ENCODE data around the gene IL18RAP. TPM values are rescaled to one million over a fixed set of nuclear protein-coding genes. Genes with fewer than 3 reads are reported as not detected.

The IL18RAP gene
- polyA plus RNA-seq, 1 donor, result 1.0 TPM

DNA sequence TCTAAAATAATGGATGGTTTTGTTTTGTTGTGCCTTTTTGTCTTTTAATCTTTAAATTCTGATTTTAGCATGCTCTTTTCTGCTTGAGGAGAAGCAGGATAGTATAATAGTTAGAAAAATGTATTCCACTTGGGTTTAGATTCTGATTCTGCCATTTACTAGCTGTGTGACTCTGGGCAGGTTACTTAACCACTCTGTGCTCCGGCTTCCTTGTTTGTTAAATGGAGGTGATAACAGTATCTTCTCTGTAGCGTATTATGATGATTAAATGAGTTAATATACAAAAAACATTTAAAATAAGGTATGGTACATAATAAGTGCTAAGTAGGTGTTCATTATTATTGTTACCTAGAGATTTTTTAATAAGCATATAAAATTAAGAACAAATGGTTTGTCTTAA lies 26.9 kb upstream of the IL18RAP start:
- Histone ChIP-seq H3K4me3 (ENCODE audit: low read length) (no peak overlapping the region), H3K9me3 (ENCODE audit: control insufficient read depth, low read depth, low read length) (no peaks in the 10 kb centered on the region)
- no CpG with 5 or more reads among the region's 2 CpGs for WGBS (ENCODE audit: insufficient coverage, low lambda C conversion rate)

DNA sequence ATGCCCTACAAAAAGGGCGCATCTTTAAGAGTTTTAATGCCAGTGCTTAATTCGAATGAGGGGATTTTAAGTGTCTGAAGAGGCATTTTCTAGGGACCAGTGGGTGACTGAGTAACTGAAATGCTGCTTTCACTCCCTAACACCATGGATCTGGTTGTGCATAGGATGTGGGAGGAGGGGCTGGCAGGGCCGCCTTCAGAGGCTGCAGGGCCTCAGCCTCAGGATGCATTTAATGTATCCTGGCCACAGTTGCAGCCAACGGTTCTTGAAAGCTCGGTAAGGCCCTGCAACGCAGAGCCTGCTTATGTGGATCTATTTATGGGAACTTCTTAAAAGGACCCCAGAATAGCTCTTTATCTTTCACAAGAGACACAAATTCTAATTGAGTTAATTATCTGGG lies 25.8 kb upstream of the IL18RAP start:
- H3K36me3 ChIP-seq (ENCODE audit: control insufficient read depth, insufficient read depth, low read length), result no peaks in the 10 kb centered on the region
- no peaks in the 10 kb centered on the region for H3K9me3 ChIP-seq (ENCODE audit: control insufficient read depth, low read depth, low read length)
- no peak overlapping the region for H3K4me3 ChIP-seq (ENCODE audit: low read length)
- no peaks in the 10 kb centered on the region for H3K4me1 ChIP-seq (ENCODE audit: control insufficient read depth, insufficient read depth, low read length)
- no peaks in the 10 kb centered on the region for H3K27me3 ChIP-seq (ENCODE audit: control insufficient read depth, insufficient read depth, low read length)
- H3K27ac ChIP-seq (ENCODE audit: low read length), result no peak overlapping the region
- DNase-seq, result no peak
- no CpG with 5 or more reads among the region's 6 CpGs for WGBS (ENCODE audit: insufficient coverage, low lambda C conversion rate)

More for the DNA sequence above, 26.9 kb upstream of the IL18RAP start:
- no peaks in the 10 kb centered on the region for H3K36me3 ChIP-seq (ENCODE audit: control insufficient read depth, insufficient read depth, low read length)
- H3K4me1 ChIP-seq (ENCODE audit: control insufficient read depth, insufficient read depth, low read length), result no peaks in the 10 kb centered on the region
- no peak overlapping the region for H3K27ac ChIP-seq (ENCODE audit: low read length)
- H3K27me3 ChIP-seq (ENCODE audit: control insufficient read depth, insufficient read depth, low read length), result no peaks in the 10 kb centered on the region
- no peak for DNase-seq

DNA sequence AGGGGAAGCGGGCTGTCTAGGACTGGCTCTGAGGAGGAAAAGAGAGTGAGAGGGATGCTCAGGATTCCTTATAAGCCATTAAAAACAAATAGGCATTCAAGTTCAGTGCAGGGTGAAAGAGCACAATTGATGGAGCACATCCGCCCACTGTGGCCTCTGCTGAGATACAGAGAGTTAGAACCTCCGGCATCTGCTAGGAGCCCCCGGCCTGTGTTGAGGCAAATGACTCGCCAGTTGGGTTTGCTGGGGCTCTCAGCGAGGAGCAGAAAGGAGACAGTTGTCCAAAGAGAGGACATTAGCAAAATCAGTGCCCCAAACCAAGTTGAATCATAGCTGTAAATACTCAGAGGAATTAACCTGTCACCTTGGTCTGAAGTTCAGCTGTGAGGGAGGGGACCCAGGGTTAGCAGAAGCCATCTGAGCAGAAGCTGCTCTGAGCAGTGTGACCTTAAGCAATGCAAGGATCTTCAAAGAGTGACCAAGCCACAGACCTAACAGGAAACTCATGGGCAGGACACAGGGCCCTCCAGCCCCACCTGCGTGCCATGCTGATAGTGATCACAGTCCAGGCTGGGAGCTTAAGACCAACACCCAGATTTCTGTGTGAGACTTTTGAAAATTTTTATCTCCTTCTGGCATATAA lies 23.3 kb upstream of the IL18RAP start:
- no peaks in the 10 kb centered on the region for H3K36me3 ChIP-seq (ENCODE audit: control insufficient read depth, insufficient read depth, low read length)

DNA sequence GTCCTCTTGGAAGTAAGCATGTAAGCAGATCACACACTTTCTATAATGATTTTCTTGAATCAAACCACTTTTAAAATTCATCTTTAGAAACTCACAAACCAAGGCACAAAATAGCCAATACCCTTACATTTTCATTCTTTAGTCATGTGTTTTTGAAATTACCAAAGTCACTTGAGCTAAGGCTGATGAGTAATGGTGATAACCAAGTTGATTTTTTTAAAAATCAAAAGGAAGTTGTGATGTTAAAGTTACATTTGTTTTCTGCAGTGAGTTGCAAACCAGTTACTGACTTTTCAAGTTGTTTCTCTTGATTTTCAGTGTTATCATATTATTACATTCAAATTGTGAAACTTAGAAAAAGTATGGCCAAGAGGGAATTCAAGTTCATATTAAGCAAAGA lies 21.5 kb upstream of the IL18RAP start:
- no peak for DNase-seq
- Histone ChIP-seq H3K4me1 (ENCODE audit: control insufficient read depth, insufficient read depth, low read length) (no peaks in the 10 kb centered on the region), H3K9me3 (ENCODE audit: control insufficient read depth, low read depth, low read length) (no peaks in the 10 kb centered on the region), H3K27me3 (ENCODE audit: control insufficient read depth, insufficient read depth, low read length) (no peaks in the 10 kb centered on the region), H3K27ac (ENCODE audit: low read length) (no peak overlapping the region), H3K36me3 (ENCODE audit: control insufficient read depth, insufficient read depth, low read length) (no peaks in the 10 kb centered on the region), H3K4me3 (ENCODE audit: low read length) (no peak overlapping the region)

More for the DNA sequence above, 23.3 kb upstream of the IL18RAP start:
- Histone ChIP-seq H3K9me3 (ENCODE audit: control insufficient read depth, low read depth, low read length) (no peaks in the 10 kb centered on the region), H3K27me3 (ENCODE audit: control insufficient read depth, insufficient read depth, low read length) (no peaks in the 10 kb centered on the region), H3K27ac (ENCODE audit: low read length) (no peak overlapping the region), H3K4me3 (ENCODE audit: low read length) (no peak overlapping the region), H3K4me1 (ENCODE audit: control insufficient read depth, insufficient read depth, low read length) (no peaks in the 10 kb centered on the region)
- DNase-seq, result peak in 1 of 2 donors; percentile 15
- WGBS (ENCODE audit: insufficient coverage, low lambda C conversion rate), result 100% methylated on average over 1 of the region's 7 CpGs

DNA sequence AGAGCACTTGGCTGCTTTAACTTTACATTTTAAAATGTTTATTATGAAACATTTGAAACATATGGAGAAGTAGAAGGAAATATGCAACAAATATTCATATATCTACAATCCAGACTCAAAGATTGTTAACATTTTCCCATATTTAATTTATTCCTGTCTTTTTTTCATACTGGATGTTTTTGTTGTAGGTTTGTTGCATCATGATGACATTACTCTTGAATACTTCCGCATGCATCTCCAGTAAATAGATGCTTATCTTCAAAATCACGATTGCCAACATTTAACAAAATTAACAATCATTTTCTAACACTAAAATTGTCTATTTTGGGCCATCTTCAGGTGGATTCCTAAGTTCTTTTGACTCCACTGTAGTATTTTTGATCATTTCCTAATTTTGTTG lies 21.1 kb upstream of the IL18RAP start:
- Histone ChIP-seq H3K27ac (ENCODE audit: low read length) (no peak overlapping the region), H3K4me3 (ENCODE audit: low read length) (no peak overlapping the region), H3K9me3 (ENCODE audit: control insufficient read depth, low read depth, low read length) (no peaks in the 10 kb centered on the region), H3K36me3 (ENCODE audit: control insufficient read depth, insufficient read depth, low read length) (no peaks in the 10 kb centered on the region), H3K4me1 (ENCODE audit: control insufficient read depth, insufficient read depth, low read length) (no peaks in the 10 kb centered on the region), H3K27me3 (ENCODE audit: control insufficient read depth, insufficient read depth, low read length) (no peaks in the 10 kb centered on the region)
- DNase-seq, result no peak
- 93% methylated on average over 2 of the region's 2 CpGs for WGBS (ENCODE audit: insufficient coverage, low lambda C conversion rate)

DNA sequence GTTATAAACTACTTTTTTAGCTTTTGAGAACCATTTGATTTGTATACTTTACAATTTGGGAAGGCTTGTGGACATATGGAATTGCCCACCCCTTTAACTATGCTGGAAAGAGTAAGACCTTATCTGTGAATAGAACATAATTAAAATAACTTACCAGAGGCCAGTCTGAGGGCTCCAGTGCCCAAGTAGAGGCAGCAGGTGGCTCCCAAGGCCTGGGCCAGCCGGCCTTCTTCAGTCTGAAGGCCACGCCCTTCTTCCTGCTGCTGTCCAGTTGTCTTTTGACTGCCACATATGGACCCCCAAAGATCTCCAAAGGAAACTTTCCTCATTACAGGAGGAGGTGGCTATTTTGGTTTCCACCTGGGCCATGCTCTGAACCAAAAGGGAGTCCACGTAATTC lies 12.0 kb upstream of the IL18RAP start:
- H3K4me3 ChIP-seq (ENCODE audit: low read length), result no peak overlapping the region
- WGBS (ENCODE audit: insufficient coverage, low lambda C conversion rate), result no CpG with 5 or more reads among the region's 3 CpGs
- H3K4me1 ChIP-seq (ENCODE audit: control insufficient read depth, insufficient read depth, low read length), result no peaks in the 10 kb centered on the region
- H3K9me3 ChIP-seq (ENCODE audit: control insufficient read depth, low read depth, low read length), result no peaks in the 10 kb centered on the region
- no peaks in the 10 kb centered on the region for H3K36me3 ChIP-seq (ENCODE audit: control insufficient read depth, insufficient read depth, low read length)
- H3K27ac ChIP-seq (ENCODE audit: low read length), result no peak overlapping the region
- peaks cover 2% of the 10 kb centered on the region for H3K27me3 ChIP-seq (ENCODE audit: control insufficient read depth, insufficient read depth, low read length)
- no peak for DNase-seq

DNA sequence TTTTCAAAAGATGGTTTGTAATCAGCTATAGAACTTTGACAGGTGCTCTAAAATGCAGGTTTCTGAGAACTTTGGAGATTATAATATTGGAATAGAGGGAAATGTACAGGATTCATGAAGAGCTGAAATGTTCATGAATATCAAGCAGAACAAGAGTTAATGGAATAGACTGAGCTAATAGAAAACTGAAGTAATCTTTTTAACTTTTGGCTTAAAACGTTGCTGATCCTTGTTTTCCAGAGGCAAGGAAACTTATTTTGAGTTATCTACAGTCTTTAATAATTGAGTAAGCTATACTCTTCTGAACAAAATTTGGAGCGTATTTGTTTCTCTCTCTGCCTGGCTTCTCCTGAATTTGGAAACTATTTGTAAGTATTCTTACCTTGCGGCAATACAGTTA lies 10.8 kb upstream of the IL18RAP start:
- Histone ChIP-seq H3K4me1 (ENCODE audit: control insufficient read depth, insufficient read depth, low read length) (no peaks in the 10 kb centered on the region), H3K4me3 (ENCODE audit: low read length) (no peak overlapping the region), H3K27me3 (ENCODE audit: control insufficient read depth, insufficient read depth, low read length) (no peaks in the 10 kb centered on the region), H3K36me3 (ENCODE audit: control insufficient read depth, insufficient read depth, low read length) (no peaks in the 10 kb centered on the region), H3K9me3 (ENCODE audit: control insufficient read depth, low read depth, low read length) (no peaks in the 10 kb centered on the region), H3K27ac (ENCODE audit: low read length) (no peak overlapping the region)
- DNase-seq, result no peak
- 75% methylated on average over 2 of the region's 3 CpGs for WGBS (ENCODE audit: insufficient coverage, low lambda C conversion rate)

DNA sequence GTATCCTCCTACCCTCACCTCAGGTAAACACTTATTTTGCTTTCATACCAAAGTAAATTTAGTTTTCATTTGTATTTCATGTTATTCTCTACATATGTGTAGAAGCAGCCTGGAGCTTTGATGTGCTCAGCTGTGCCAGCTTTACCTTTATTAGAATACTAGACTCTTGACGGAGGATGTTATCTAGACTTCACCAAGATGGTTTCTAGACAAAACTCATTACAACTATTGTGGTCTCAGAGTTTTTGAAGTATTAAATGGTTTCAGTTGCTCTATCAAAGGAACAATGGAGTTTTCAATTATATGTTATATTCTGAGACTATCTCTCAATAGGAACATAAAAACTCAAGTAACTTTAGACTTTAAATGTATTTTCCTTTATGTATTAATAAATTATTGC lies 5.0 kb upstream of the IL18RAP start:
- no peaks in the 10 kb centered on the region for H3K36me3 ChIP-seq (ENCODE audit: control insufficient read depth, insufficient read depth, low read length)
- WGBS (ENCODE audit: insufficient coverage, low lambda C conversion rate), result no CpG with 5 or more reads among the region's 1 CpG
- no peaks in the 10 kb centered on the region for H3K4me1 ChIP-seq (ENCODE audit: control insufficient read depth, insufficient read depth, low read length)
- no peak overlapping the region for H3K27ac ChIP-seq (ENCODE audit: low read length)
- H3K27me3 ChIP-seq (ENCODE audit: control insufficient read depth, insufficient read depth, low read length), result no peaks in the 10 kb centered on the region
- no peak for DNase-seq
- no peak overlapping the region for H3K4me3 ChIP-seq (ENCODE audit: low read length)
- no peaks in the 10 kb centered on the region for H3K9me3 ChIP-seq (ENCODE audit: control insufficient read depth, low read depth, low read length)

DNA sequence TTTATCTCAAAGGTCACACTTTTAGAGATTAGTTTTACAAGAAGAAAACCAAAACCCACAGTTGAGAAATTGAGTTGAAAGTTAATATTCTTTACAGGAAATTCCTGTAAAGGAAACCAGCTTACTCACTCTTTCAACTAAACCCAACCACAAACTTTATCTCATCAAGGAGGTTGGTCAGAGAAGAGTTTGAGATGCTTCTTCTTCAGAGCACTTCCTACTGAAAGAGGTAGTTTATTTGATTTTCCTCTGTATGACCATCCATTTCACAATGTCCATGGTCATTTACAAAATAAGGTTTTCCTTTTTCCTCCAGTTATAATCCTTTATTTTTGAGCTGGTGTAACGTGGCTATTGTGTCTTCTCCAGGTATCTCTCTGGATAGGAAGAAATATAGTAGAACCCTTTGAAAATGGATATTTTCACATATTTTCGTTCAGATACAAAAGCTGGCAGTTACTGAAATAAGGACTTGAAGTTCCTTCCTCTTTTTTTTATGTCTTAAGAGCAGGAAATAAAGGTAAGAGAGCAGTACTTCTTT lies 4.5 kb upstream of the IL18RAP start:
- no peaks in the 10 kb centered on the region for H3K9me3 ChIP-seq (ENCODE audit: control insufficient read depth, low read depth, low read length)
- DNase-seq, result no peak
- no peaks in the 10 kb centered on the region for H3K36me3 ChIP-seq (ENCODE audit: control insufficient read depth, insufficient read depth, low read length)
- no peak overlapping the region for H3K27ac ChIP-seq (ENCODE audit: low read length)
- H3K27me3 ChIP-seq (ENCODE audit: control insufficient read depth, insufficient read depth, low read length), result no peaks in the 10 kb centered on the region
- no peaks in the 10 kb centered on the region for H3K4me1 ChIP-seq (ENCODE audit: control insufficient read depth, insufficient read depth, low read length)
- WGBS (ENCODE audit: insufficient coverage, low lambda C conversion rate), result 66% methylated on average over 2 of the region's 2 CpGs
- no peak overlapping the region for H3K4me3 ChIP-seq (ENCODE audit: low read length)

DNA sequence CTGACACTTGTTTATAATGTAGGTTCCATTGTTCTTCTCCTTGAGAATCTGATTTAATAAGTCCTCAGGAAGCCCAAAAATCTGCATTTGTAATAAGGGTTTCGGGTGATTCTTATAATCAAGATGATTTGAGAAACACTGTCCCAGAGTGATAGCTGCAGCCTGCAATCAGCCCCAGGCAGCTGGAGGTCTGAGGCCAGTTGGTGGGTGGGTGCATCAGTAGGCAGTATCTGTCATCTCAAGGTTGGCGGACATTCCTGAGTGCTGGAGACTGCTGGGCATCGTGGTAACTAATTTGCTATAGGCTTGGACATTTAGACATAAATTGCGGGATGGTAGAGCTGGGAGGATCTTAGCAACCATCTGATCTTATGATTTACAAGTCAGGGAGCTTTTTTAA lies 2.7 kb upstream of the IL18RAP start:
- 80% methylated on average over 1 of the region's 4 CpGs for WGBS (ENCODE audit: insufficient coverage, low lambda C conversion rate)
- H3K4me3 ChIP-seq (ENCODE audit: low read length), result no peak overlapping the region
- H3K27me3 ChIP-seq (ENCODE audit: control insufficient read depth, insufficient read depth, low read length), result no peaks in the 10 kb centered on the region
- H3K9me3 ChIP-seq (ENCODE audit: control insufficient read depth, low read depth, low read length), result no peaks in the 10 kb centered on the region
- H3K27ac ChIP-seq (ENCODE audit: low read length), result no peak overlapping the region
- H3K36me3 ChIP-seq (ENCODE audit: control insufficient read depth, insufficient read depth, low read length), result no peaks in the 10 kb centered on the region
- no peak for DNase-seq
- no peaks in the 10 kb centered on the region for H3K4me1 ChIP-seq (ENCODE audit: control insufficient read depth, insufficient read depth, low read length)
